ENCODE results near the gene PTGIS.

The PTGIS gene

GRCh38 chr20:49461894-49462620 lies 105.9 kb downstream of the PTGIS start:
- no peak for DNase-seq

DNA sequence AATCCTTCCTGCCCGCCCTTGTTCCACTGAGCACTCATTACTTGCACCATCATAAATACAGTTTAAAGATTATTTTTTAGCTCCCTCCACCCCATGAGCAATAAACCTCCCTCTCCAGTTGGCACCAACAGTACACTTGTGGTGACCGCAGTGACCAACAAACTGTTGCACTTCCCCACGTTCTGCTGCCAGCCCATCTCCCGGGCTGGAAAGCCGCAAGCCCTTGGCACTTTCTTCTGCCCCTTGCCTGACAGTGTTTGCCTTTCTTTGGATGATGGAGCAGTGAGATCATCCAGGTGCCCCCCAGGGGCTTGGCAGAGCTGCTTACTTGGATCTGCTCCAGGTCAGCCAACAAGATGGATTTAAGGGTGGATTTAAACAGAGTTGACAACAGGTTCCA lies 107.0 kb downstream of the PTGIS start:
- DNase-seq = no peak

GRCh38 chr20:49460131-49460530 lies 107.8 kb downstream of the PTGIS start:
- DNase-seq = no peak

DNA sequence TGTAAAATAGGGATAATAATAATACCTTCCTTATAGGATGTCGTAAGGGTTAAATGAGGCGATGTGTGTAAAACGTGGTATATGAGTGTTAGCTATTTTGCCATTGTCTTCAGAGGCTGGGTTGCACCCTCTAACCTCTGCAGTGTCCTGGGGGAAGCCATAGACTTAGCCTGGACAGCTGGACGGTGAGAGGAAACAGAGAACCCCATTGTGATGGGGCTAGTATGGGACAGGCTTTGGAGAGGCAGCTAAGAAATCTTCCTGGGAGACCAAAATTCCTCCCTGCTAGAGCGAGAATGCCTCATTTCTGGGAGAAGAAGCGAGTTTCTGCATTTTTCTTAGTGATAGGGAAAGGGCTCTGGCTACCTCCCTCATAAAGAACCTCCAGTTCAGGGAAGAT lies 108.3 kb downstream of the PTGIS start:
- no peak for DNase-seq

DNA sequence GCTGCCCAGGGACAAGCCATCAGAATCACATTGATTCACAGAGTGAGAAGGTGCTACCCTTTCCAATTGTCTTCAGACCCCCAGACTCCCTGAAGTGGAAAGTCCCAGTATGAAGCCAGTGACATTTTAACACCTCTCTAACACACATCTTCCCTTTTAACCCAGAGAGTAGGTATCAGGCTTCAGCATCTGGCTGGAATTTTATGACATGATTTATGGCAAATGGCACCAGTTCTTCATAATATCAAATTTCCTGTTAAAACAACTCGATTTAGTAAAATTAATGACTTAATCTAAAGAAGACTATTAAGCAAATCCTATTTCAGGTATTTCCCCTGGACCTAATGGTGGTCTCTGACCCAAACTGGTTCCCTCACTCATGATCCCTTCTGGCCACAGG lies 110.5 kb downstream of the PTGIS start:
- DNase-seq = no peak

- no peak for DNase-seq
These were observed 111.3 kb downstream of the PTGIS start for GRCh38 chr20:49456646-49457045.

DNA sequence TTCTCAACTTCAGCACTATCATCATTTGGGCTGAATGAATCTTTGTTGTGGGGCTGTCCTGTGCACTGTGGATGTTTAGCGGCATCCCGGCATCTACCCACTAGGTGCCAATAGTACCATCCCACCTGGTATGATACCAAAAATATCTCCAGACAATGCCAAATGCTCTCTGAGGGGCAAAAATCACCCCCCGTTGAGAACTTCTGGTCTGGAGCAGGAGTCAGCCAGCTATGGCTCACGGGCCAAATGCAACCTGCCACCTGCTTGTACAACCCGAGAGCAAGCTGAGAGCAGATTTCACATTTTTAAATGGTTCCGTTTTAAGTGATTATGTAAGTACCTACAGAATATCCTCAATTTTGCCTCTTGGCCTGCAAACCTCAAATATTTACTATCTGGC lies 112.2 kb downstream of the PTGIS start:
- DNase-seq = no peak
